GM18508 (cell line): ENCODE measurements around the gene PDZK1.
"Not testable (repeated sequence)": the region's sequence is repeated elsewhere in the genome, so short reads cannot be mapped to it uniquely, and the experiment has no call there.

Experiments
- ATAC-seq: cut with Tn5 transposase; IDR thresholded peaks from one replicate; pipeline ENCODE4 v1.9.1; 2021; ENCODE audit warnings: moderate number of reproducible peaks; ENCODE audit not compliant: insufficient read depth, unreplicated experiment

Gene PDZK1

GRCh38 chr1:145707183-145707867, at the start of gene PDZK1:
PDZK1 (minus strand) TSS chr1:145707368; CDS start chr1:145688021, 19,347 bp downstream.
- ATAC-seq, result no peak

GRCh38 chr1:145751491-145752037, 44.4 kb upstream of the PDZK1 start:
- ATAC-seq, result no peak

GRCh38 chr1:145750426-145750825, 43.3 kb upstream of the PDZK1 start:
- no peak for ATAC-seq

GRCh38 chr1:145747398-145748247, 40.5 kb upstream of the PDZK1 start:
- no peak for ATAC-seq

GRCh38 chr1:145740269-145740668, 33.1 kb upstream of the PDZK1 start:
- ATAC-seq, result no peak

- ATAC-seq, result no peak
These were observed 29.0 kb upstream of the PDZK1 start for GRCh38 chr1:145736191-145736590.

- ATAC-seq, result no peak
These were observed 23.7 kb upstream of the PDZK1 start for GRCh38 chr1:145730900-145731299.

- no peak for ATAC-seq
These were observed 23.3 kb upstream of the PDZK1 start for GRCh38 chr1:145730467-145730866.

- no peak for ATAC-seq
These were observed 22.7 kb upstream of the PDZK1 start for GRCh38 chr1:145729666-145730436.

- ATAC-seq, result no peak
These were observed 22.0 kb upstream of the PDZK1 start for GRCh38 chr1:145729196-145729595.

- not testable (repeated sequence) for ATAC-seq
These were observed 19.0 kb upstream of the PDZK1 start for GRCh38 chr1:145726193-145726592.

GRCh38 chr1:145720878-145721671, 13.9 kb upstream of the PDZK1 start:
- no peak for ATAC-seq

GRCh38 chr1:145720556-145720877, 13.3 kb upstream of the PDZK1 start:
- no peak for ATAC-seq

GRCh38 chr1:145719230-145720079, 12.3 kb upstream of the PDZK1 start, which contains the start of gene CD160:
CD160 (plus strand) TSS chr1:145719499; CDS start chr1:145728328, 8,829 bp downstream.
- ATAC-seq, result no peak

GRCh38 chr1:145718465-145718864, 11.3 kb upstream of the PDZK1 start:
- not testable (repeated sequence) for ATAC-seq

- ATAC-seq, result no peak
These were observed 10.7 kb upstream of the PDZK1 start for GRCh38 chr1:145717833-145718232.

- no peak for ATAC-seq
These were observed 9.6 kb upstream of the PDZK1 start for GRCh38 chr1:145716641-145717345.

GRCh38 chr1:145714524-145715111, 7.5 kb upstream of the PDZK1 start:
- no peak for ATAC-seq
